HepG2 (cell line): ENCODE data around the gene LEF1. TPM values are rescaled to one million over a fixed set of nuclear protein-coding genes. Genes with fewer than 3 reads are reported as not detected.

Experiments used
- ATAC-seq: fragments of 200-7000 bp; cut with Tn5 transposase; 3 replicates; pipeline ENCODE4 v1.9.1; 2020; ENCODE audit warnings: mild to moderate bottlenecking, moderate library complexity
- BruUV-seq: library from RNA; stranded (reverse); fragments of 400-500 nt; replicated peaks from 2 replicates; lab custom pipeline; 2021; lab: Mats Ljungman, UMichigan
- CTCF ChIA-PET: fragments of 300-600 bp; formaldehyde crosslinking; extraction: SDS; loops from one replicate; lab custom pipeline; 2021; ENCODE audit warnings: low total read pairs, inconsistent platforms, low intra/inter-chr PET ratio; lab: Yijun Ruan, JAX
- POLR2A ChIA-PET: fragments of 350-600 bp; sonication (Branson Sonifier 250); formaldehyde crosslinking; loops from one replicate; lab custom pipeline; 2020; ENCODE audit warnings: antibody characterized with exemption, inconsistent platforms; lab: Yijun Ruan, JAX
- DNase-seq: peaks from one replicate; pipeline ENCODE4 v3.0.0-alpha.2; 2015; ENCODE audit warnings: low spot score
- FAIRE-seq: peaks from 3 replicates; lab custom pipeline; 2011; peaks lifted over from hg19 to GRCh38; lab: Jason Lieb, UNC
- H2AFZ ChIP-seq: one replicate; pipeline ENCODE4 v1.6.1; 2011; ENCODE audit warnings: low read length, inconsistent platforms
- H3K27ac ChIP-seq: fragments of 300-600 bp; 3 replicates; pipeline ENCODE4 v1.8.0; 2011; ENCODE audit warnings: mixed run types, mild to moderate bottlenecking, mixed read lengths, low read length, inconsistent platforms; ENCODE audit not compliant: insufficient read depth; ENCODE audit errors: extremely low read length
- H3K27me3 ChIP-seq, 2 experiments: fragments of 200-600 bp in 1 of 2; 2 replicates in 1 of 2; 3 replicates in 1 of 2; pipeline versions ENCODE4 v1.6.0 to v1.8.0; 2011; ENCODE audit warnings: low read length in 2 of 2, mild to moderate bottlenecking in 2 of 2, moderate library complexity in 2 of 2, inconsistent platforms in 1 of 2; ENCODE audit not compliant: insufficient read depth in 2 of 2, control insufficient read depth in 1 of 2
- H3K36me3 ChIP-seq, 2 experiments: fragments of 200-600 bp in 1 of 2; replicated peaks in 1 of 2; 2 replicates in 1 of 2; 3 replicates in 1 of 2; pipeline versions ENCODE4 v1.5.1 to v1.8.0; 2011; ENCODE audit warnings: low read length in 2 of 2, inconsistent platforms in 1 of 2; ENCODE audit not compliant: insufficient read depth in 2 of 2, control insufficient read depth in 1 of 2
- H3K4me1 ChIP-seq: 2 replicates; pipeline ENCODE4 v1.5.1; 2012; ENCODE audit warnings: low read length, inconsistent platforms; ENCODE audit not compliant: insufficient read depth
- H3K4me2 ChIP-seq: 2 replicates; pipeline ENCODE4 v1.6.0; 2011; ENCODE audit warnings: low read depth, low read length, inconsistent platforms
- H3K4me3 ChIP-seq, 3 experiments: fragments of 200-600 bp in 1 of 3; sonication (generic), shearing (Covaris generic) in 1 of 3; replicated peaks in 1 of 3; 2 replicates each; pipeline ENCODE4 v1.5.1; 2011 to 2016; ENCODE audit warnings: low read length in 3 of 3, inconsistent platforms in 2 of 3, low read depth in 2 of 3, mild to moderate bottlenecking in 2 of 3, control low read depth in 1 of 3, mixed read lengths in 1 of 3; ENCODE audit not compliant: insufficient read depth in 1 of 3
- H3K79me2 ChIP-seq: one replicate; pipeline ENCODE4 v1.6.1; 2011; ENCODE audit warnings: low read length, inconsistent platforms; ENCODE audit not compliant: insufficient read depth
- H3K9ac ChIP-seq: 2 replicates; pipeline ENCODE4 v1.6.0; 2011; ENCODE audit warnings: mild to moderate bottlenecking, low read depth, low read length, inconsistent platforms; ENCODE audit not compliant: insufficient read depth
- H3K9me3 ChIP-seq: 2 replicates; pipeline ENCODE4 v1.5.1; 2012; ENCODE audit warnings: mild to moderate bottlenecking, low read length
- H4K20me1 ChIP-seq: 2 replicates; pipeline ENCODE4 v1.6.0; 2011; ENCODE audit warnings: inconsistent platforms, mild to moderate bottlenecking, low read length, moderate library complexity; ENCODE audit not compliant: insufficient read depth
- CAMTA2 ChIP-seq: sonication (generic); formaldehyde crosslinking; IDR thresholded peaks from 2 replicates; pipeline ENCODE4 v1.4.0; 2020; ENCODE audit warnings: mild to moderate bottlenecking, missing genetic modification reagents, borderline replicate concordance
- CBFB ChIP-seq: sonication (generic); formaldehyde crosslinking; IDR thresholded peaks from 2 replicates; pipeline ENCODE4 v1.4.0; 2020; ENCODE audit warnings: missing genetic modification reagents
- CC2D1A ChIP-seq: sonication (generic); formaldehyde crosslinking; IDR thresholded peaks from 2 replicates; pipeline ENCODE4 v1.8.1; 2023; ENCODE audit warnings: mild to moderate bottlenecking, missing genetic modification reagents
- CTCF ChIP-seq: sonication (generic); formaldehyde crosslinking; IDR thresholded peaks from 2 replicates; pipeline ENCODE4 v1.5.0; 2020; ENCODE audit warnings: mild to moderate bottlenecking, missing genetic modification reagents, moderate library complexity
- ELF1 ChIP-seq: sonication (generic); formaldehyde crosslinking; IDR thresholded peaks from 2 replicates; pipeline ENCODE4 v1.4.0; 2020; ENCODE audit warnings: missing genetic modification reagents
- MAFF ChIP-seq: IDR thresholded peaks from 2 replicates; pipeline ENCODE4 v1.6.1; 2011; ENCODE audit warnings: low read depth, low read length, improper control_type of control experiment
- MAFK ChIP-seq, 2 experiments: IDR thresholded peaks in 1 of 2; conservative IDR thresholded peaks in 1 of 2; 2 replicates each; pipeline ENCODE4 v1.6.1; 2011; ENCODE audit warnings: improper control_type of control experiment in 2 of 2, low read length in 2 of 2
- NR3C1 ChIP-seq: sonication (generic); formaldehyde crosslinking; IDR thresholded peaks from 2 replicates; pipeline ENCODE4 v1.4.0; 2020; ENCODE audit warnings: missing genetic modification reagents
- POLR2AphosphoS2 ChIP-seq: IDR thresholded peaks from 2 replicates; pipeline ENCODE4 v1.6.1; 2011; ENCODE audit warnings: low read depth, low read length, improper control_type of control experiment
- SATB2 ChIP-seq: sonication (generic); formaldehyde crosslinking; IDR thresholded peaks from 2 replicates; pipeline ENCODE4 v1.5.0; 2020; ENCODE audit warnings: missing genetic modification reagents
- U2AF1 ChIP-seq: fragments of 200-400 bp; formaldehyde crosslinking; optimal IDR thresholded peaks from 2 replicates; pipeline ENCODE3; 2017; ENCODE audit warnings: mild to moderate bottlenecking, low read depth, low read length
- ZNF691 ChIP-seq: sonication (generic); formaldehyde crosslinking; IDR thresholded peaks from 2 replicates; pipeline ENCODE4 v1.4.0; 2020; ENCODE audit warnings: missing genetic modification reagents, low read depth, mild to moderate bottlenecking, borderline replicate concordance
- ZNF782 ChIP-seq: sonication (generic); formaldehyde crosslinking; IDR thresholded peaks from 2 replicates; pipeline ENCODE4 v1.4.0; 2020; ENCODE audit warnings: missing genetic modification reagents, mild to moderate bottlenecking, borderline replicate concordance
- ZNF850 ChIP-seq: sonication (generic); formaldehyde crosslinking; conservative IDR thresholded peaks from 2 replicates; pipeline ENCODE4 v1.9.0; 2021; ENCODE audit warnings: mild to moderate bottlenecking, missing genetic modification reagents
- ZSCAN5A ChIP-seq: sonication (generic); formaldehyde crosslinking; IDR thresholded peaks from 2 replicates; pipeline ENCODE4 v1.8.0; 2022; ENCODE audit warnings: mild to moderate bottlenecking, missing genetic modification reagents, borderline replicate concordance
- WGBS: methylation state at CpG from one replicate; pipeline ENCODE4 v1.1.6; 2017; ENCODE audit warnings: low lambda C conversion rate; 5-methylcytosine and 5-hydroxymethylcytosine counted together
- in situ Hi-C: cut with HindIII; loops from 2 replicates; pipeline ENCODE4 v1.10.0; 2017; ENCODE audit warnings: low pct_unique_long_range_greater_than_20kb; ENCODE audit not compliant: extremely low pct_ligation_motif_present
- intact Hi-C: fragments of 100-400 bp; cut with micrococcal nuclease; formaldehyde crosslinking; loops from one replicate; pipeline ENCODE4 v1.10.0; 2022; ENCODE audit not compliant: unreplicated experiment
- polyA plus RNA-seq, 8 experiments: library from polyadenylated mRNA; depleted of rRNA in 3 of 8; stranded (reverse) in 7 of 8; unstranded in 1 of 8; fragments of >200 nt; fragmentation: Illumina TruSeq in 4 of 8; extraction: Trizol in 4 of 8; gene quantifications; 2 replicates each; pipeline versions ENCODE4 v1.2.1 to v1.2.3, GENCODE V29; 2011 to 2016; ENCODE audit warnings: low read depth in 4 of 8, missing spikeins in 1 of 8, mixed read lengths in 1 of 8; ENCODE audit not compliant: insufficient read depth in 1 of 8
- total RNA-seq, 5 experiments: library from RNA; depleted of rRNA; stranded (reverse); fragments of >200 nt; fragmentation: Illumina TruSeq; extraction: Trizol; gene quantifications; 2 replicates each; pipeline ENCODE4 v1.2.3, GENCODE V29; 2016; ENCODE audit warnings: low read depth in 1 of 5

The LEF1 gene
- total and polyA plus RNA-seq, 2 of the 13 experiments (the other 11 are each of a cell fraction or from before 2014, with no cell fraction given), result 0.22 to 0.29 TPM

GRCh38 chr4:108013955-108014354 is 154.8 kb downstream of the LEF1 start:
- intact Hi-C loops, result no loop called here
- no peak for DNase-seq
- TF ChIP-seq U2AF1 (no peak), ZSCAN5A (CRISPR knock-in tag) (no peak), MAFF (peak; percentile 64), ZNF691 (no peak), MAFK (conservative IDR thresholded peaks at IDR 0.05 in 1 of 2, IDR thresholded peaks at IDR 0.05 in 1 of 2; ENCODE audit: low read length in 2 of 2) (peak; percentile 54 to 79; a peak in 3 of 4 replicates), NR3C1 (no peak), ELF1 (CRISPR knock-in tag) (no peak)
- TF ChIP-seq, all 625 proteins: peak for 2
- ChIA-PET POLR2A (no interaction called here), CTCF (no interaction called here)
- no peak overlapping the region for H3K9ac ChIP-seq
- no TSS peak for BruUV-seq
- H4K20me1 ChIP-seq, result no peaks in the 10 kb centered on the region
- H3K79me2 ChIP-seq, result no peaks in the 10 kb centered on the region
- in situ Hi-C loops, result no loop called here
- no peaks in the 10 kb centered on the region for H3K4me1 ChIP-seq
- ATAC-seq, result no peak
- H3K4me3 ChIP-seq, result no peak overlapping the region
- H3K9me3 ChIP-seq, result no peaks in the 10 kb centered on the region
- no peak overlapping the region for H3K4me2 ChIP-seq
- H3K27me3 ChIP-seq, result no peaks in the 10 kb centered on the region; a peak in 1 of 5 replicates
- no peak overlapping the region for H3K27ac ChIP-seq
- H2AFZ ChIP-seq, result no peak overlapping the region
- no peak for FAIRE-seq
- peaks cover 10 to 31% of the 10 kb centered on the region in 2 experiments for H3K36me3 ChIP-seq
- whole genome bisulfite sequencing, result 91% methylated on average over 5 of the region's 5 CpGs

- no peak for DNase-seq
- H3K9me3 ChIP-seq, result no peaks in the 10 kb centered on the region
- BruUV-seq, result no TSS peak
- no peaks in the 10 kb centered on the region for H3K4me1 ChIP-seq
- in situ Hi-C loops (no loop called here), intact Hi-C loops (no loop called here)
- H3K27ac ChIP-seq, result no peak overlapping the region
- H3K4me3 ChIP-seq, result no peak overlapping the region
- H2AFZ ChIP-seq, result no peak overlapping the region
- ATAC-seq, result no peak
- no peaks in the 10 kb centered on the region for H3K79me2 ChIP-seq
- ChIA-PET CTCF (no interaction called here), POLR2A (no interaction called here)
- H3K27me3 ChIP-seq, result no peaks in the 10 kb centered on the region; a peak in 1 of 5 replicates
- no peak for FAIRE-seq
- H3K36me3 ChIP-seq, result peaks cover 10 to 31% of the 10 kb centered on the region in 2 experiments
- no peak overlapping the region for H3K9ac ChIP-seq
- H4K20me1 ChIP-seq, result no peaks in the 10 kb centered on the region
- no peak overlapping the region for H3K4me2 ChIP-seq
- TF ChIP-seq ZNF850 (no peak), SATB2 (no peak), ZNF782 (no peak), CC2D1A (CRISPR knock-in tag) (no peak), CTCF (CRISPR knock-in tag) (no peak), POLR2AphosphoS2 (no peak), CBFB (CRISPR knock-in tag) (no peak), CAMTA2 (CRISPR knock-in tag) (no peak)
Measured at GRCh38 chr4:108013327-108013726, 155.4 kb downstream of the LEF1 start.
